ENCODE data around the gene TUBA3E. TPM values are rescaled to one million over a fixed set of nuclear protein-coding genes. Genes with fewer than 3 reads are reported as not detected.
"Not testable (repeated sequence)": the region's sequence is repeated elsewhere in the genome, so short reads cannot be mapped to it uniquely, and the experiment has no call there.

The TUBA3E gene
- total RNA-seq, 1 donor from 2014 or later = 1.2 TPM

DNA sequence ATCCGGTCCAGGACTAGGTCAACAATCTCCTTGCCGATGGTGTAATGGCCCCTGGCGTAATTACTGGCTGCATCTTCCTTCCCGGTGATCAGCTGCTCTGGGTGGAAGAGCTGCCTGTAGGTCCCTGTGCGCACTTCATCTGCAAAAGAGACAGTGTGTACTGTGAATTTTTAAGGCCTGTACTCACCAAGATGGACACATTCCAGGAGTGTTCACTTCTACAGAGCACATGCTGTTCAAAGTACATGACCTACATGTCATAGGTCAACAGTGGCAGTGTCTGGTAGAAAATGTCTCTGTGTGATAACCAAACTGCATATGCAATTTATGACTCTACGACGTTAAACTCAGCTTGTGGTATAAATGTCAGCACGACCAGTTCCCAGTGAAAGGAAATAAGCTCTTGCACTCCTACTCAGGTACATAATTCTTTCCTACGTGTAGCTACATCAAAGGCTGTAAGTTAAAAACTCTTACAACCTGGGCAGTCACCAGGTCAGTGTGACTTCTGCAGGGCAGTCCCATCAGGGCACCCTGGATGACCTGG lies 3.1 kb downstream of the TUBA3E start:
- intact Hi-C loops (cut with DNase I) = not testable (repeated sequence)

DNA sequence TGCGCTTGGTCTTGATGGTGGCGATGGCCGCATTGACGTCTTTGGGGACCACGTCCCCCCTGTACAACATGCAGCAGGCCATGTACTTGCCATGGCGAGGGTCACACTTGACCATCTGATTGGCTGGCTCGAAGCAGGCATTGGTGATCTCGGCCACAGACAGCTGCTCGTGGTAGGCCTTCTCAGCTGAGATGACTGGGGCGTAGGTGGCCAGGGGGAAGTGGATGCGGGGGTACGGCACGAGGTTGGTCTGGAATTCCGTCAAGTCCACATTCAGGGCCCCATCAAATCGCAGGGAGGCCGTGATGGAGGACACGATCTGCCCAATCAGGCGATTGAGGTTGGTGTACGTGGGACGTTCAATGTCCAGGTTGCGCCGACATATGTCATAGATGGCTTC lies 4.4 kb downstream of the TUBA3E start:
- DNase-seq (ENCODE audit: low spot score); intact Hi-C loops (cut with DNase I): not testable (repeated sequence)

More for the DNA sequence above, 3.1 kb downstream of the TUBA3E start:
- DNase-seq (ENCODE audit: low spot score) = not testable (repeated sequence)

- intact Hi-C loops (cut with DNase I); DNase-seq (ENCODE audit: low spot score): not testable (repeated sequence)
Observed at GRCh38 chr2:130192451-130192850, 5.8 kb downstream of the TUBA3E start.

- intact Hi-C loops (cut with DNase I); DNase-seq (ENCODE audit: low spot score): not testable (repeated sequence)
Observed at GRCh38 chr2:130191319-130191718, 6.9 kb downstream of the TUBA3E start.

DNA sequence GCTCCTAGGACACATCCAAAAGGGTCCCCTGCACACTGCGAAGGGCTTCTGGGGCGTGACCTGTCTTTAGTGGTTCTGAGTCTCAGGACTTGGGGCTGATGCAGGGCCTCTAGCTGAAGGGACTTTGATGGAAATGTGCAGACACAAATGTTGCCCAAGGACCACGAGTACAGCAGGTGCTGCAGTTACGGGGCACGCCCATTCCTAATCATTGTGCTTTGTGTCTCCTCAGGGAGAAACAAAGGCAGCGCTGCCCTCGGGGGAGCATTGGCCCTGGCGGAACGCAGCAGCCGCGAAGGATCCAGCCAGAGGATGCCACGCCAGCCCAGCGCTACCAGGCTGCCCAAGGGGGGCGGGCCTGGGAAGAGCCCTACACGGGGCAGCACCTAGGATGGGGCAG lies 8.0 kb downstream of the TUBA3E start:
- intact Hi-C loops (cut with DNase I) = no loop called here
- DNase-seq (ENCODE audit: low spot score) = no peak

- intact Hi-C loops (cut with DNase I) = loop anchor here (10.0 kb wide), 1 partner anchor 314 kb away; no protein-coding TSS in a partner anchor
- not testable (repeated sequence) for DNase-seq (ENCODE audit: low spot score)
Observed at GRCh38 chr2:130188958-130189357, 9.3 kb downstream of the TUBA3E start.

DNA sequence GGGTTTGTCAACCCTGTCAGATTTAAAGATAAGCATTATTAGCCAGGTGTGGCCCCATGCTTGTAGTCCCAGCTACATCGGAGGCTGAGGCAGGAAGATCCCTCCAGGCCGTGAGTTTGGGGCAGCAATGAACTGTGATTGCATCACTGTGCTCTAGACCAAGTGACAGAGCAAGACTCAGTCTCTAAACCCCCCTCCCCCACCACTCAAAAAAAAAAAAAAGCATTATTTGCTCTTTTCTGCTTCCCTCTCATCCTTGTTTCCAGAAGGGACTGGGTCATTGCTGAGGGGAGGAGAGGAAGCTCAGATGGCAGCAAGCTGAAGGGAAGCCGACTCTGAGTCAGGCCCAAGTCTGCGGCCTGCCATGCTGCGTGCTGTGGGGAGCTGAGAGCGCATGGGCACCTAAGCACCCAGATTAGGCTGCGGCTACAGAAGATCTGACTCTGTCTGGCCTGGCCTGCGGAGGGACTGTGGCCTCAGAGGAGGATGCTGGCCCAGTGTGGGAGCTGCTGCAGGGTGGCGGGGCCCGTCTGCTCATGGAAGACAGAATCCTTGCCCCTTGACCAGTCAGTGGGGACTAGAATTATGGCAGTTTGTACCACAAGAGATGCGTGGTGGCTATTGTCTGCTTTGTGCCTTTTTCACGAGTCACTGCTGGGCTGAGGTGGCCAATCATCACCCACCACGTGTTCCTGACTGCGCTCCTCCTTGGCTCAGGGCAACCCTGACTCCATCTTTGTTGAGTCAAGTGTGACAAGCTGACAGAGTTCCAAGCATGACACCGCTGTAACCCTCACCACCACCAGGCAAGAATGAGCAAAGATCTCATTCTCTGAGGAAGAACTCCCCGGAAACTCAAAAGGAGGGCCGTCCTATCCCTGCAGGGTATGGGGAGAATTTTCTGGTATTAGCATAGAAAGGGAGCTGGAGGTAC lies 10.1 kb downstream of the TUBA3E start:
- intact Hi-C loops (cut with DNase I) = loop anchor here (10.0 kb wide), 1 partner anchor 313 kb away; no protein-coding TSS in a partner anchor
- DNase-seq (ENCODE audit: low spot score) = not testable (repeated sequence)

GRCh38 chr2:130187268-130187667 lies 11.0 kb downstream of the TUBA3E start:
- intact Hi-C loops (cut with DNase I) = loop anchor here (10.0 kb wide), 1 partner anchor 312 kb away; no protein-coding TSS in a partner anchor
- DNase-seq (ENCODE audit: low spot score) = no peak

DNA sequence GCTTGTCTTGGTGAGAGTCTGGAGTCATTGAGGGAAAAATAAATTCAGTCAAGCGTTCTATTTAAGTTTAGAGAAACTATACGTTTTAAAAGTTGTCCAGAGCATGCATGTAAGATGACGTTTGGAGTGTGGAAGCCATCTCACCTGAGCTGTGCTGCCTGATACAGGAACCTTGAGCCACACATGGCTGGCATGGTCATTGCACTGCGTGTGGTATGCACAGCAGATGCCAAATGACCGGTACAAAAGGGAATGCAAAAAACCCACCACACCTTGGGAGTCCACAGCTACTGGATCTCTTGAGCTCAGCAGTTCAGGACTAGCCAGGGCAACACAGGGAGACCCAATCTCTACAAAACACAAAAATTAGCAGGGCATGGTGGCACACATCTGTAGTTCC lies 11.8 kb downstream of the TUBA3E start:
- DNase-seq (ENCODE audit: low spot score) = no peak
- intact Hi-C loops (cut with DNase I) = loop anchor here (10.0 kb wide), 1 partner anchor 312 kb away; no protein-coding TSS in a partner anchor

- intact Hi-C loops (cut with DNase I) = loop anchor here (10.0 kb wide), 1 partner anchor 311 kb away; no protein-coding TSS in a partner anchor
Observed at GRCh38 chr2:130185896-130186295, 12.3 kb downstream of the TUBA3E start.

GRCh38 chr2:130185436-130185835 lies 12.8 kb downstream of the TUBA3E start:
- DNase-seq (ENCODE audit: low spot score) = no peak
- intact Hi-C loops (cut with DNase I) = loop anchor here (10.0 kb wide), 1 partner anchor 311 kb away; no protein-coding TSS in a partner anchor

More at GRCh38 chr2:130185896-130186295, 12.3 kb downstream of the TUBA3E start:
- DNase-seq (ENCODE audit: low spot score) = no peak

DNA sequence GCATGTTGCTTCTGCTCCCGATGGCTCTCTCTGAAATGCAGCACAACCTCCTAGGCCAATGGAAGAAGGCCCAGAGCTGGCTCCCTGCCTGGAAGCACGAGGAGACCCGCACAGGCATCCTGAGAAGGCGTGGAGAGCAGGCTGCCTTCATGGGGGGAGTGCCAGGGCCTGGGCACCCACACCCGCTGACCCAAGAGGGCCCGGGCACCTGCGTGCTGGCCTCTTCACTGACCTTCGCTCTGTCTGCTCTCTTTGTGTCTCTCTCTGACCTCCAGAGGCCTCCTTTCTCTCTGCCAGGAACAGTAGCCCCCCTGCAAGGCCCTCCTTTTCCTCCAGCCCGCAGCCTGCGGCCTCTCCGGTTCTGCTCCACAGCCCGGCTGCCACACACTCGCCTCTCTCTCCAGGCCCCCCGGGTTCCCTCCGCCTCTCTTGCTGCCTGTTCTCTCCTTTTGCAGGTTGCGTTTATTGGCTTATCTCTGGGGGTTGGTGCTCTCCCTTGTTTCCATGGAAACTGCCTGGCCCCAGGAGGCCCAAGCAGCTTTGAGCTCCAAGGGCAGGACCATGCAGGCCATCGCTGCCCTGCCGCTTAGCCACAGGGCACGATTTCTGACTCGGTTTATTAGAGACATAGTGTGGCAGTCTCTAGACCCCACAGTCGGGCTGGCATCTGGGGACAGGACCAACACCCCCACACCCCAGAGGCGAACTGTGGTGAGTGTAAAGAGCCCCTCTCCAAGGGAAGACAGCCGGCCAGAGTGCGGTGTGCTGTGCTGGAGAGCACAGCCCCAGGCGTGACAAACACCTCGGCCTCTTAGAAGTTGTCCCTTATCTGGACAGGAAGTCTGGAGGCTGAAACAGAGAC lies 14.5 kb downstream of the TUBA3E start:
- no peak for DNase-seq (ENCODE audit: low spot score)
- intact Hi-C loops (cut with DNase I) = loop anchor here (2.0 to 10.0 kb wide), 2 partner anchors 149 to 309 kb away; no protein-coding TSS in a partner anchor

DNA sequence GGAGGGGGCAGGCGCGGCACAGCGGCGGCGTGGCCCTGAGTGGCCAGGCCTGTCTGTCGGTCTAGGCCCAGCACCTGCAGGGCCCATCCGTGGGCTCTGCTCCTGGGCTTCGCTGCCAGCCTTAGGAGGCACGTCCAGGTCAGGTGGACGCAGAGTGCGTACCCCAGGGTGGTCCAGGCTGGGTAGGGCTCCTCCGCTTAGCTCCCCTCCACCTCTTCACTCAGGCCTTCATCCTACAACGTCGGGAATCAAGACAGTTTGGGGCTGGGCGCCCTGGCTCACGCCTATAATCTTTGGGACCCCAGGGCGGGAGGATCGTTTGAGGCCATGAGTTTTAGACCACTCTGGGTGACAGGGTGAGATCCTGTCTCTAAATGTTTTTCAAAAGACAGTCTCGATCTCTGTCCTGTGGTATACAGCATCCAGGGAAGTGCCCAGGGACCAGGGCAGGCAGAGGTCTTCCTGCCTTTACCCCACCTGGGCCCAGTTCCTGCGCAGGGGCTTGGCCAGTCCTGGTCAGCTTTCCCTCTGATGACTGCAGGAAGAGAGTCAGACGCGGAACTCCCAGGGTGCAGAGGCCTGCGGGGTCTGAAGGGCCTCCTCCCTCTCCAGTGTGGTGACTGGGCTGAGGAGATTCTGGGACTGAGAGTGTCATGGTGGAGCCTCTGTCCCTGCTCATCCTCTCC lies 15.3 kb downstream of the TUBA3E start:
- intact Hi-C loops (cut with DNase I) = loop anchor here (2.0 to 10.0 kb wide), 2 partner anchors 150 to 308 kb away; no protein-coding TSS in a partner anchor
- not testable (repeated sequence) for DNase-seq (ENCODE audit: low spot score)

DNA sequence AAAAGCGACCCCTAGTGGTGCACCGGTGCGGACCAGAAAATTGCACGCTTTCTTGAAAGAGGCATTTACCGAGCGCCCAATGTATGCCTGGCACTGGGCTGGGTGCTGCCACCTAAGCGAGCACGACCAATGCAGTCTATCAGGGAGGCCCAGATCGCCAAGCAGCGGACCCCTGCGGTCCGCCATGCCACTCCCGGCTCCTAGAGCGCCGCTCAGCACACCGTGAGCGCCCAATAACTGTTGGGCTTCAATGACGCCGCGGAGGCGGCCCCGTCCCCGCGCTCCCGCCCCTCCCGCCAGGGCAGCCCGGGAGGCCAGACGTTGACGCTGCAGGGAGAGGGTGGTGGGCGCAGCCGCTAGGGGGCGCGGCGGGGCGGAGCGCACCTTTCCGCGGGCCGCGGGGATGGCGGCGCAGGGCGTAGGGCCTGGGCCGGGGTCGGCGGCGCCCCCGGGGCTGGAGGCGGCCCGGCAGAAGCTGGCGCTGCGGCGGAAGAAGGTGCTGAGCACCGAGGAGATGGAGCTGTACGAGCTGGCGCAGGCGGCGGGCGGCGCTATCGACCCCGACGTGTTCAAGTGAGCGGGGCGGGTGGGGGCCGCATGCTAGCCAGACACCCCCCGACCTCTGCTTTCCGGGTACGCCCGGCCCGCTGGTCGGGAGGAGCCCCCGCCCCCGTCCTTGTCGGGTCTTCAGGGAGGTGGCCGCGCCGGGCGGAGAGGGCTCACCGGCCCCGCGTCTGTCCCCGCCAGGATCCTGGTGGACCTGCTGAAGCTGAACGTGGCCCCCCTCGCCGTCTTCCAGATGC lies 16.2 kb downstream of the TUBA3E start, which contains the start of gene MZT2B:
Gene MZT2B, plus strand, starts transcription at position 383 of the 803 bp plus-strand sequence. Its CDS starts 21 bp downstream, at position 404.
- DNase-seq (ENCODE audit: low spot score) = peak; percentile 94
- intact Hi-C loops (cut with DNase I) = loop anchor here (2.0 to 10.0 kb wide), 2 partner anchors 151 to 307 kb away; no protein-coding TSS in a partner anchor

DNA sequence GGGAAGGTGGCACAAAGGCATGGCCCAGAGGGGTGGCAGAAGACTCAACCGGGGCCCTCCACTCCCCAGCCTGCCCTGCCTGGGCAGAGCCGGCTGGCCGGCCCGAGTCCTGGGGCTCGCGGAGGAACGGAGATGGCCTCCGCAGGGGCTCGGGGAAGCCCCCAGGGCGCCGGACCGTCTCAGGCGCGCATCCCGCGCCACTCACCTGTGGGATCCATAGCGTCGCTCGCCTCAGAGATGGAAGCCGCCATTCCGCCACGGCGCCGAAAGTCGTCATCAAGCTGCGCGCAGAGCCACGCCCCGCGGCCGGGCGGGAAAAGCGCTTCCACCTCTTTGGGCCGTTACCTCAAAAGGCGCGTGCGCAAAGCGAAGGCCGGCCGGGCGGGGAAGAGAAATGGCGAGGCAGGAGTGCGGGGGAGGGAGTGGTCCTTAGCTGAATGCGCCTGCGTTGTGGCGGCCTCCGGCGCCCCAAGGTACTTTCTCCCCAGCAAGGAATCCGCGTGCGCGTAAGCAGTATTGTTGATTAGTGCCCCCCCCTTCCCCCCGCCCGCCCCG lies 16.8 kb downstream of the TUBA3E start, which contains the start of gene SMPD4:
Gene SMPD4, minus strand, starts transcription at position 278 of the 555 bp plus-strand sequence. CDS start 5,010 bp downstream, outside the sequence.
- peak; percentile 99 for DNase-seq (ENCODE audit: low spot score)
- intact Hi-C loops (cut with DNase I) = loop anchor here (10.0 kb wide), 1 partner anchor 307 kb away; no protein-coding TSS in a partner anchor

- intact Hi-C loops (cut with DNase I) = loop anchor here (10.0 kb wide), 1 partner anchor 306 kb away; no protein-coding TSS in a partner anchor
- not testable (repeated sequence) for DNase-seq (ENCODE audit: low spot score)
Observed at GRCh38 chr2:130180404-130181324, 17.6 kb downstream of the TUBA3E start.

Measured in cardiac septum (tissue), 1 donor.